Natural killer cell treated with Interleukin-12 subunit alpha and Interleukin-12 subunit beta and Interleukin-15 and Interleukin-18, amount 100 ng/mL, for 72 hours (primary cell): ENCODE results near the gene PAQR4. TPM values are rescaled to one million over a fixed set of nuclear protein-coding genes. Genes with fewer than 3 reads are reported as not detected.

Experiments used
- ATAC-seq, 2 donors: fragments of 150-1000 bp; cut with Tn5 transposase in 1 of 2; sonication (Bioruptor Pico), chemical (Tn5 transposase) in 1 of 2; 2 replicates each; pipeline ENCODE4 v1.10.0; 2021
- DNase-seq: peaks from one replicate; pipeline ENCODE4 v3.0.0; 2022; ENCODE audit warnings: low spot score
- H3K27ac Mint-ChIP-seq, 2 donors: 1 replicate in 1 of 2; 2 replicates in 1 of 2; pipeline ENCODE4 v1.8.0; 2022; ENCODE audit warnings: mixed read lengths in 2 of 2, mild to moderate bottlenecking in 1 of 2, moderate library complexity in 1 of 2
- H3K27me3 Mint-ChIP-seq, 2 donors: 1 replicate in 1 of 2; 2 replicates in 1 of 2; pipeline ENCODE4 v1.8.0; 2022; ENCODE audit warnings: mixed read lengths in 2 of 2
- H3K36me3 Mint-ChIP-seq: one replicate; pipeline ENCODE4 v1.8.0; 2022; ENCODE audit warnings: mixed read lengths
- H3K4me1 Mint-ChIP-seq, 2 donors: 1 replicate in 1 of 2; 2 replicates in 1 of 2; pipeline ENCODE4 v1.8.0; 2022; ENCODE audit warnings: low read depth in 2 of 2, mixed read lengths in 2 of 2, mild to moderate bottlenecking in 1 of 2
- H3K4me3 Mint-ChIP-seq: one replicate; pipeline ENCODE4 v1.8.0; 2022; ENCODE audit warnings: mixed read lengths
- H3K9me3 Mint-ChIP-seq: 2 replicates; pipeline ENCODE4 v1.8.0; 2022; ENCODE audit warnings: mixed read lengths
- total RNA-seq, 2 donors: library from RNA; stranded (reverse); gene quantifications; one replicate each; pipeline ENCODE4 v1.2.3, GENCODE V29; 2022

The PAQR4 gene
- total RNA-seq, 2 donors from 2014 or later = 19.7 to 39.1 TPM

DNA sequence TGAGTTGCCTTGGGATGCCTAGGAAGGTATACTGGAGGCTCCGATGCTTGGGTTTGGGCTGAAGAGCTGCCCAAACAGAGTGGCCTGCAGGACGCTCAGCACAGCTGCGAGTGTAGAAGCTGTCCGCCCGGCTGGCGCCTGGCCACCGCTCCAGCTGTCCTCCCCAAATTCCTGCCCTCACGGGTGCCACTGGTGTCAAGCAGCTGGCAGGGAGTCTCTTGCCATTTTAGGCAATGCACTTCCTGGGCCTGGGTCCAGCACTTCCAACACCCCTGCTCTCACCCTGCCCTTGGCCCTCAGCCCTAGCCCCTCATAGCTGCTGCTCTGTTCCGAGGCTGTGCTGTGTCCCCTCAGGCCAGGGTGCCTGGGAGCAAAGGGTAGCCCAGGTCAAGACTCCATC is 16.3 kb downstream of the PAQR4 start:
- no peak overlapping the region for H3K27ac Mint-ChIP-seq
- ATAC-seq (no peak), DNase-seq (no peak)
- no peaks in the 10 kb centered on the region for H3K9me3 Mint-ChIP-seq
- H3K4me3 Mint-ChIP-seq = no peak overlapping the region
- no peaks in the 10 kb centered on the region for H3K27me3 Mint-ChIP-seq
- peaks cover 10 to 19% of the 10 kb centered on the region in 2 donors for H3K4me1 Mint-ChIP-seq
- H3K36me3 Mint-ChIP-seq = no peaks in the 10 kb centered on the region

- Mint-ChIP-seq H3K4me3 (no peak overlapping the region), H3K27ac (no peak overlapping the region), H3K27me3 (no peaks in the 10 kb centered on the region), H3K4me1 (peaks cover 10 to 19% of the 10 kb centered on the region in 2 donors), H3K9me3 (no peaks in the 10 kb centered on the region), H3K36me3 (no peaks in the 10 kb centered on the region)
- ATAC-seq = no peak
- no peak for DNase-seq
Observed at GRCh38 chr16:2985893-2986355, 16.8 kb downstream of the PAQR4 start.

- ATAC-seq = no peak
- no peak overlapping the region for H3K27ac Mint-ChIP-seq
- H3K36me3 Mint-ChIP-seq = no peaks in the 10 kb centered on the region
- DNase-seq = no peak
- H3K9me3 Mint-ChIP-seq = no peaks in the 10 kb centered on the region
- H3K4me3 Mint-ChIP-seq = no peak overlapping the region
- no peaks in the 10 kb centered on the region for H3K27me3 Mint-ChIP-seq
- peaks cover 6 to 12% of the 10 kb centered on the region in 2 donors for H3K4me1 Mint-ChIP-seq
Observed at GRCh38 chr16:2986623-2987188, 17.6 kb downstream of the PAQR4 start.

GRCh38 chr16:2987286-2987685 is 18.1 kb downstream of the PAQR4 start:
- DNase-seq (no peak), ATAC-seq (no peak)
- H3K27ac Mint-ChIP-seq = no peak overlapping the region
- peaks cover 4 to 8% of the 10 kb centered on the region in 2 donors for H3K4me1 Mint-ChIP-seq
- no peaks in the 10 kb centered on the region for H3K27me3 Mint-ChIP-seq
- no peaks in the 10 kb centered on the region for H3K36me3 Mint-ChIP-seq
- no peaks in the 10 kb centered on the region for H3K9me3 Mint-ChIP-seq
- H3K4me3 Mint-ChIP-seq = no peak overlapping the region

- Mint-ChIP-seq H3K9me3 (no peaks in the 10 kb centered on the region), H3K27me3 (no peaks in the 10 kb centered on the region), H3K4me1 (peaks cover 4% of the 10 kb centered on the region in 2 donors), H3K27ac (no peak overlapping the region), H3K36me3 (no peaks in the 10 kb centered on the region), H3K4me3 (no peak overlapping the region)
- ATAC-seq = no peak
- no peak for DNase-seq
Observed at GRCh38 chr16:2987833-2988232, 18.7 kb downstream of the PAQR4 start.

DNA sequence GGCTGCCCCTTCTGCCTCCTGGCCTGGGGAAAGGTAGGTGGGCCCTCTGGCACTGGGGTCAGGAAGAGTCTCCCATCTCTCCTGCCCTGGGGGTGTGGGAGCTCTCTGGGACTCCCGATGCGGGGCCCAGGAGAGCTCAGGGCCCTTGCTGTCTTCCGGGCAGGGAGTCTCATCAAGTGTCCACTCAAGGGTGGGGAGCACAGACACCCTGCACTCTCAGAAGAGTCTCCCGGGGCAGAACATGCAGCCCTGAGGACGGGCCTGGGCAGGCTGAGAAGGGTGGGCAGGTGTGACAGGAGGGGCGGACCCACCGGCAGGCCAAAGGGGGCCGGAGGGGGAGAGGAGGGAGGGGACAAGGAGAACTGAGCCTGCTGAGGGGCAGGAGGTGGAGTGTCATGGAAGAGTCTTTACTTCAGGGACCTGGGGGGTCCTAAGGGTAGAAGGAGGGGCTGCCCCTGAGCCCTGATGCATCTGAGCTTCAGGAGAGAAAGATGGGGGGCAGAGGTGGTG is 19.5 kb downstream of the PAQR4 start:
- DNase-seq (no peak), ATAC-seq (no peak)
- Mint-ChIP-seq H3K27me3 (no peaks in the 10 kb centered on the region), H3K4me1 (peaks cover 3 to 4% of the 10 kb centered on the region in 2 donors), H3K27ac (no peak overlapping the region), H3K4me3 (no peak overlapping the region), H3K9me3 (no peaks in the 10 kb centered on the region), H3K36me3 (no peaks in the 10 kb centered on the region)

- no peak for DNase-seq
- Mint-ChIP-seq H3K27ac (no peak overlapping the region), H3K4me3 (no peak overlapping the region), H3K4me1 (no peaks in the 10 kb centered on the region), H3K9me3 (no peaks in the 10 kb centered on the region), H3K27me3 (no peaks in the 10 kb centered on the region), H3K36me3 (no peaks in the 10 kb centered on the region)
- ATAC-seq = no peak
Observed at GRCh38 chr16:2990891-2991290, 21.7 kb downstream of the PAQR4 start.

- ATAC-seq (no peak), DNase-seq (no peak)
- Mint-ChIP-seq H3K4me3 (no peak overlapping the region), H3K4me1 (no peaks in the 10 kb centered on the region), H3K36me3 (no peaks in the 10 kb centered on the region), H3K27ac (no peak overlapping the region), H3K27me3 (no peaks in the 10 kb centered on the region), H3K9me3 (no peaks in the 10 kb centered on the region)
Observed at GRCh38 chr16:2991566-2992261, 22.6 kb downstream of the PAQR4 start.

- ATAC-seq (no peak), DNase-seq (no peak)
- Mint-ChIP-seq H3K36me3 (no peaks in the 10 kb centered on the region), H3K27ac (no peak overlapping the region), H3K27me3 (no peaks in the 10 kb centered on the region), H3K9me3 (no peaks in the 10 kb centered on the region), H3K4me3 (no peak overlapping the region), H3K4me1 (no peaks in the 10 kb centered on the region)
Observed at GRCh38 chr16:2992383-2993081, 23.4 kb downstream of the PAQR4 start.

DNA sequence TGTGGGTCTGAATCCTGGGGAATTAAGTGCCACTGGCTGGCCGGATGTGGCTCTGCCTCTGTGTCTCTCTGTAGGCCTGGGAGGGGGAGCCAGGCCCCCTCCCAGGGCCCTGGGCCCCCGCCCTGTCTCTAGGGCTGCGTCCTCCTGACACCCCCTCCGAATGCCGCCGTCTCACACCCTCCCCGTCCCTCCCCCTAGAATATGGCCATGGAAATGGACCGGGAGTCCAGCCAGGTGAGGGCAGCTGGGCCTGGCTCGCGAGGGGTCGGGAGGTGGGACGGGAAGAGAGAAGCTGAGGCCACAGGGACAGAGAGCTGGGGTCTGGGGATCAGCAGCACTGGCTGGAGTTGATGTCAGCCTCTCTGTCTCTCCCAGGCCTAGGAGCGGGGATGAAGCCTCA is 27.1 kb downstream of the PAQR4 start:
- DNase-seq (no peak), ATAC-seq (no peak)
- no peaks in the 10 kb centered on the region for H3K27me3 Mint-ChIP-seq
- H3K4me1 Mint-ChIP-seq = no peaks in the 10 kb centered on the region
- no peaks in the 10 kb centered on the region for H3K9me3 Mint-ChIP-seq
- H3K36me3 Mint-ChIP-seq = no peaks in the 10 kb centered on the region
- H3K27ac Mint-ChIP-seq = no peak overlapping the region
- H3K4me3 Mint-ChIP-seq = no peak overlapping the region

DNA sequence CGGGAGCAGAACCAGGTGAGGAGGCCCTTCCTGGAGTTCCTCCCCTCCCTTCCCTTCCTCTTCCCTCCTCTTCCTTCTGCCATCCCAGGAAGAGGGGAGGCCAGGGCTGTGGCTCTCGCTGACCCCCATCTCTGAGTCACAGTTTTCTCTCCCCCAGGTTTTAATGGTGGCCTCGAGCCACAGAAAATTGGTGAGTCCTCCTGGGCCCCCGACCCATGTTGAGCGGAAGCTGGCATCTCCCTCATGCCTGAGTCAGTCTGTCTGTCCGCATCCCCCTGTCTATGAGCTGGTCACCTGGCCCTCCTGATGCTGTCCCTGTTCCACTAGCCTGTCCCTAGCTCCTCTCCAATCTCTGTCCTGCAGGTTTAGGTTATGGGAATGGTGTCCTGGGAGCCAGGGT is 30.8 kb downstream of the PAQR4 start:
- H3K27ac Mint-ChIP-seq = no peak overlapping the region
- no peaks in the 10 kb centered on the region for H3K27me3 Mint-ChIP-seq
- H3K36me3 Mint-ChIP-seq = no peaks in the 10 kb centered on the region
- DNase-seq = no peak
- no peak overlapping the region for H3K4me3 Mint-ChIP-seq
- H3K4me1 Mint-ChIP-seq = peaks cover 3% of the 10 kb centered on the region in 2 donors
- no peak for ATAC-seq
- H3K9me3 Mint-ChIP-seq = no peaks in the 10 kb centered on the region

DNA sequence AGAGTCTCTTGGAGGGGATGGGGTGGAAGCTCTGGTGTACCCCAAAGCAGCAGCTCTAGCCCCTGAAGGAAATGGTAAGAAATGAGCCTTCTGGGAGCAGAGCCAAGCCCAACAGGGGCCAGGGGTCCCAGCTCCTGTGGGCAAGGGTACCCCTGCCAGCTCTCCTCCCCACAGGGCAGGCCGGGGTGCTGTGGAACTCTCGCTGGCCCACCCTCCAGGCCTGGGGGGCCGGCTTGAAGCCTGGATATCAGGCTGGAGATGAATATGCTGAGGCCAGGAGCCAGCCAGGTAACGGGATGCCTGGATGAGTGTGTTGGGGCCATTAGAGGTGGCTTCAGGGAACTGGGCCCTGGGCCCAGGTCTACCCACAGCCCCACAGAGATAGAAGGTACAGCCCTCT is 31.4 kb downstream of the PAQR4 start:
- Mint-ChIP-seq H3K36me3 (no peaks in the 10 kb centered on the region), H3K4me1 (peaks cover 4 to 5% of the 10 kb centered on the region in 2 donors), H3K9me3 (no peaks in the 10 kb centered on the region), H3K4me3 (no peak overlapping the region), H3K27me3 (no peaks in the 10 kb centered on the region), H3K27ac (no peak overlapping the region)
- ATAC-seq (no peak), DNase-seq (no peak)

DNA sequence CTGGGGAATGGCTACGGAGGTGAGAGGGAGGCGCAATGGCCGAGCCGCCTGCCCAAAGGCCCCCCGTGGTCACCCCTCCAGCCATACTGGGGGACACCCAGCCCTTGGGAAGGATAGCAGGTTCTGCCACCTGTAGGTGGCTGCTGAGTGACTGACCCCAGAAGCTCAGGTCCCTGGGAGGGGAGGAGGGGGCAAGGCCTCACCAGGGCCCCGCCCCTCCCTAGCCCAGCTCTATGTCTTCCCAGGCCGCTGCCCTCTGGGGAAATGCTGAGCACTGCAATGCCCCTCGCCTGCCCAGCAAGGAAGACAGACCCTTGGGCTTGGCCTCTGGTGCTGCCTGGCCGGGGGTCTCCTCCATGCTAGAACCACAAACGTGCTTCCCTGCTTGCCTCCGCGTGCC is 32.2 kb downstream of the PAQR4 start:
- Mint-ChIP-seq H3K9me3 (no peaks in the 10 kb centered on the region), H3K27me3 (no peaks in the 10 kb centered on the region), H3K36me3 (no peaks in the 10 kb centered on the region), H3K27ac (no peak overlapping the region), H3K4me3 (no peak overlapping the region), H3K4me1 (peaks cover 4 to 5% of the 10 kb centered on the region in 2 donors)
- DNase-seq (no peak), ATAC-seq (no peak)

DNA sequence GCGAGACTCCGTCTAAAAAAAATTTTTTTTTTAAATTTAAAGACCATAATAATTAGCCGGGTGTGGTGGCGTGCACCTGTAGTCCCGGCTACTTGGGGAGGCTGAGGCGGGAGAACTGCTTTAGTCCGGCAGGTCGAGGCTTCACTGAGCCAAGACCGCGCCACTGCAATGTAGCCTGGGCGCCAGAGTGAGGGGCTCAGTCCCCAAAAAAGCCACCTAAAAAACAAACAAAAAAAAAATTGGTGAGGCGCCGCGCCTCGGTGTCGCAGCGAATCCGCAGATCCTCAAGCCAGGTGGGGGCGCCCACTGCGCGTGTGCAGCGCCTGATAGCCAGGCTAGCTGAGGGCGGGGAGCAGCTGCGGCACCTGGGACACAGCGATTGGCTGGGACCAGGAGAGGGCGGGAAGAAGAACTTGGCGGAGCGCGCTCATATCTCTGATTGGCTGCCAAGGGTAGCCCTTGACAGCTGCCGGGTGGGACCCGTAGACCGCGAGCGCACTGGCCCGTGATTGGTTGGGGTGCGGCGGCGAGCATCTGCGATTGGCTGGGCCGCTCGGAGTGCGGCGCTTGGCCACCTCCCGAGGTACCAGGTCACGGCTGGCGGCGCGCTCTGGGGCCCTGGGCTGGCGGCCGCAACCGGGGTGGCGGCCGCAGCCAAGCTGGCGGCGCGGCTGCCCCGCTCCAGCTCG is 34.6 kb downstream of the PAQR4 start:
- ATAC-seq (peak; percentile 99), DNase-seq (peak; percentile 99)
- Mint-ChIP-seq H3K27me3 (no peaks in the 10 kb centered on the region), H3K36me3 (no peaks in the 10 kb centered on the region), H3K27ac (peak overlapping the region in 1 of 2 donors; percentile 37), H3K9me3 (no peaks in the 10 kb centered on the region), H3K4me1 (peaks cover 11 to 20% of the 10 kb centered on the region in 2 donors), H3K4me3 (peak overlapping the region; percentile 75)
